Stimulated activated CD8-positive, alpha-beta memory T cell treated with anti-CD3 and anti-CD28 coated beads, Interleukin-15, amount 100 ng/mL, for 24 hours (primary cell): Measurements from ENCODE around the gene RBM26.

ENCODE experiments used
- DNase-seq: peaks from one replicate; pipeline ENCODE4 v3.0.0-alpha.2; 2020; ENCODE audit warnings: low read depth

Gene RBM26

GRCh38 chr13:79419365-79419764, 13.3 kb upstream of the RBM26 start:
- no peak for DNase-seq

- DNase-seq, result no peak
These were observed 11.7 kb upstream of the RBM26 start for GRCh38 chr13:79417741-79418140.

GRCh38 chr13:79413521-79413920, 7.5 kb upstream of the RBM26 start:
- DNase-seq, result no peak

DNA sequence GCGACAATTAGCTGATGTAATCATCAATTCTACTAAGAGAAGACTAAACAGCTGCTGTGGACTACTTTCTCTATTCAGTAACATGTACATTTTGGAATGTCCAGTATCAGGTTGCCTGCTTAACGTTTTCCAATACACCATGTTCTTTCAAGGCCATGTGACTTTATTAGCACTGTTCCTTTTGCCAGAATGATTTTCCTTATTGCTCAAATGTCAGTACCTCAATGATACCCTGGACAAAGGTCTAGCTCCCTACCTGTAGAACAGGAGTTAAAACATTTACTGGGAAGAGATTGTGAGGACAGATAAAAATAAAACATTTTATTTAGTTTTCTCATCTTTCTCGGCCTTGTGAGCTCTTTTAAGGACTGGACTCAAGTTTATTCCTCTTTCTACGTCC, 3.8 kb upstream of the RBM26 start:
- DNase-seq, result no peak

DNA sequence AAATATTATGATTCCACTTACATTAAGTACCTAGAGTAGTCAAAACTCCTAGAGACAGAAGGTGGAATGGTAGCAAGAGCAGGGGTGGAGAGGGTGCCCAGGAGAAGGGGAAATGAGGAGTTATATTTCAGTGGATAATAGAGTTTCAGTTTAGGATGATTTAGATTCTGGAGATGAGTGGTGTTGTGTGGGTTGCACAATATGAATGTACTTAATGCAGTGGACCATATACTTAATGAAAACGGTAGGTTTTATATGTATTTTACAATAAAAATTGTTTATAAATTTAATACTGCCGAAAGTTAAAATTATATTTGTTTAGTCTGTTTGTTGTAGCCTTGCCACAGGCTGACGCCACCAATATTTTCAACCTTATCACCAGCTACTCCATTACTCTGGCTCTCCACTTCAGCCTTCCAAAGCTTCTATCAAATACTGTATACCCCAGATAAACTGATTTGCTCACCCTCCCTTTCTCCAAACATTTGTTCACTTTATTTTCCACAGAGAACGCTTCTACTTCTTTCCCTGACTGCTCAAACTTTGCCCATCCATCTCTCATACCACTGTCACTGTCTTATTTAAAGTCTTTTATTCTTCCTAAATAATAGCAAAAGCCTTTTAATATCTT, 1.4 kb upstream of the RBM26 start:
- no peak for DNase-seq

- DNase-seq, result no peak
These were observed 498 bp upstream of the RBM26 start for GRCh38 chr13:79406597-79406908.

DNA sequence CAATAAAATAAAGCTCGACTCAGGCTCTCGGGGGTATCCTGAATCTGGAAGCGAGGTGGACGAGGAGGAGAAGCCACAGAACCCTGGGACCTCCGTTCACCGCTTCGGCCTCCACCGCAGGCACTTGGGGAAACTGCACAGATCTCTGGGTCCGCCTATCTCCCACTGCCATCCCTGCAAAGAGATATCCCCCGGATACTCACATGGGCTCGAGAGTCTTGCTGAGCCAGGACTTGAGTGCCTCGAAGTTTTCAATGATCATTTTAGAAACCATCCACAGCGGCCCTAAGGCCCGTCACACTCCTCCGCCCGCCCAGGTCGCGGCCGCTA, 589 bp downstream of the RBM26 start:
- DNase-seq, result no peak

GRCh38 chr13:79404985-79405384, 1.1 kb downstream of the RBM26 start:
- DNase-seq, result no peak

DNA sequence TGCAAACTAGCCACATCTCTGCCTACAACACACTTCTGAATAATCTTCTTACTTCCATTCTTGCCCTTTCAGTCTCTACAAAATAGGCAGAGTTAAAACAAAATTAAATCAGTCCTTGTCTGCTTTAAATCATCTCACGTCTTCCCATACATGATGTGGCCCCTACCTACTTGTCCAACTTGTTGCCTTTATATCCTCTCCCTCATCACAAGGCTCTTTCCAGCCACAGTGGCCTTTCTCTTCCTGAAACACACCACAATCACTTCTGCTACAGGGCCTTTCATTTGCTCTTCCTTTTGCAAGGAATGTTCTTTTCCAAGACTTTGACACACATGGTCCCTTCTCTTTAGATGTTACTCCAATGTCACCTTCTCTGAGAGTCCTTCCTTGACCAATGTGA, 1.7 kb downstream of the RBM26 start:
- DNase-seq, result no peak

GRCh38 chr13:79403113-79403512, 2.9 kb downstream of the RBM26 start:
- DNase-seq, result no peak

DNA sequence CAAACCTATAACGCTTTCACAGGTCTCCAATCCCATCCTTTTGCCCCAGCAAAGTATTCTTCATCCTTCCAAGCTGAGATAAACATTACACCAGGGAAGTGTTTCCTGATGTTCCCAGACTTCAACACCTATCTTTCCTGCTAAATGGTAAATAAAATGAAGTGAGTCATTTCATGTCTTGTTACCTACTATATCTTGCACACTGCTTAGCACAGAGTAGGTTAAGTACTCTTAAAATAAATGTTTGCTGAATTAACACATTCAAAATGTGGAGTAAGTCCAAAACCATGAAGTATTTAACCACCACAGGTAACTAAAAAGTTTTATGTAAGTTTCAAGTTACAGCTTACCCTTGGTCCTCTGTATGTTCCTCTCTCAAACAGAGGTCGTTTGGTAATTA, 3.4 kb downstream of the RBM26 start:
- no peak for DNase-seq

- no peak for DNase-seq
These were observed 3.9 kb downstream of the RBM26 start for GRCh38 chr13:79402074-79402635.

DNA sequence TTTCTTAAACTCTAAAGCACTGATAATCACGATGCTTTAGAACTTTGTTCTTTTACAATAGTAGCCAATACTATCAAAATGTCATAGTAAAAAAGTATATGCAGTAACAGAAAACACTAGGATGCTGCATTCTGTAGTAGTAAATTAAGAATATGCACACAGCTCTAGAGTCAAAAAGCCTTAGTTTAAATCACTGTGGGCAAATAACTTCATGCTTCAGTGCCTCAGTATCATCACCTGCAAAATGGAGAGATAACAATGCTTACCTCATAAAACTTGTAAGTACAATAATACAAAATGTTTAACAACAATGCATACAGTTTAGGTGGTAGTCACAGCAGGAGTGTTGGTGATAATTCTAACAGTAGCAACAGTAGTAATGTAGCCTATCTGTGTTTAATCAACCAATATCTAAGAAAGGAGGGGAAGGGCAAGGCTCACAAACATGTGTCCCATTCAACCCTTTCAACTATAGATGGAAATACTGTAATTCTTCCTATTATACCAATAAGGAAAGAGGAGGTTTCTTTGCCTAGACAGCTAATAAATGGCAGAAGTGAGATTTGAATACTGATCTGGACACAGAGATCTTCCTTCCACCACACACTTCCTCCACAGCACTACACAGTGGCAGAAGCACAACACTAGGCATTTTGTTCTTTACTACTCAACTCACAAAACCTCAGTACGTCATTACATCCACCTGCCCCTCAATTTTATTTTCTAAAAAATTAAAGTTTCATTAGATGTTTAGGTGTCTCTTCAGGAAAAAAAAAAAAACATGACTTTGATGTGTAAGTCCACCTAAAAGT, 4.6 kb downstream of the RBM26 start:
- no peak for DNase-seq

GRCh38 chr13:79398915-79399314, 7.1 kb downstream of the RBM26 start:
- no peak for DNase-seq

DNA sequence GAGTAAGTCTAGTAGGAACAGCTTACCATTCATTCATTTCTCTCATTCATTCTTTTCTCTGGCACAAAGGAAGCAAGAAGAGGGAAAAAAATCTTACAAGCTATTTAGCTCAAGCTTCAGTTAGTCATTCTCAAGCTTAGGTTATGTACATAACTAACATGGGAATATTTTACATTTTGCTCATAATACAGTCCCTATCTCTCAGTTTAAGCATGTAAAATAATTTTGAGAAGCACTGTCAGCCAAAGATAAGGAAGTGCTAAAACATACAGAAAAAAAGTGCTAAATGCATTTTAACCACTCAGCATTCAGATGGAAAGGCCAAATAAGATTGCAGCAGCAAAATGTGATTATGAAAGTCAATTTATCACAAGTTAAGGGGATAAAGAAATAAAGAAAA, 7.9 kb downstream of the RBM26 start:
- no peak for DNase-seq

DNA sequence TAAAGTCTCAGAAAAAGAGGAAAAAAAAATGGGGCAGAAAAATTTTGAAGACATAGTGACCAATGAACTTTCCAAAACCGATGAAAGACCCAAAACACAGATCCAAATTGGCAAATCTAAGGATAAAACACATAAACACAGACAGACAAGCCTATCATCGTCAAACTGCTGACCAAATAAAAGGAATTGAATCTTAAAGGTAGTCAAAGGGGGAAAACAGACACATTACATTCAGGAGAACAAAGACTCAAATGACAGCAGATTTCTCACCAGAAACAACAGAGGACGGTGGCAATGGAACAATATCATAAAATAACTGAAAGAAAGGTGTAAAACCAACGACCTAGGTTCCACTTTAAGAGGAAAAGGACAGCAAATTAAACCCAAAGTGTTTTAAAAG, 10.2 kb downstream of the RBM26 start:
- no peak for DNase-seq

DNA sequence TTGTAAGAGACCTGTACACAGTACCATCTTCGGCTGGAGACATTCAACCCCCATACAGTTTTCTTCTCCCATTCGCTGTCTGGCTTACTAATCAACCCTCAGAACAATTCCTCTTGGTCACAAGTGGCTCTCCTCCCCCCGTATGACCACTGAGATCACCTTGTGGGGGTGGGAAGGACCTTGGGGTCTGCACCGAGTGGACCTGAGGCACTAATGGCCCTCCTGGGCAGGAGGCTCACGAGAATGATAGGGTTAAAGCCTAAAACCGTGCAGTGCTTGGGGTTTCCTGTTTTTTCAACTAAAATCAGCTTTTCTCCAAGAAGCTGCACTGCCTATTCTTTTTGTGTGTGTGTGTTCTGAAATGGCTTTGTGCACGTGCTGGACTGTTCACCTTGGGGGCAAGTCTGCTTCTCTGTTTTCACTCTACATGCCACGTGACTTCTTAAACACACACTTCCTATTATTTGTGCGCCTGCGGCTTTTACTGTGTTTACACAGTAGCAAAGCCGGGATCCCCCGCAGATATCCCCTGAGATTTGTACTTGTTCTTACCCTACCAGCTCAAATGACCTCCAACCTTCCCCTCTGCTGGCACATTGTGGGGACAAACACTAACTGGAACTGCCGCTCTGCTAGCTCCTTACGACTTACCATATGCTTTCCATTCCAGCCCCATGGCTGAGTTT, 12.3 kb downstream of the RBM26 start:
- no peak for DNase-seq

GRCh38 chr13:79392882-79393563, 13.0 kb downstream of the RBM26 start:
- DNase-seq, result no peak

DNA sequence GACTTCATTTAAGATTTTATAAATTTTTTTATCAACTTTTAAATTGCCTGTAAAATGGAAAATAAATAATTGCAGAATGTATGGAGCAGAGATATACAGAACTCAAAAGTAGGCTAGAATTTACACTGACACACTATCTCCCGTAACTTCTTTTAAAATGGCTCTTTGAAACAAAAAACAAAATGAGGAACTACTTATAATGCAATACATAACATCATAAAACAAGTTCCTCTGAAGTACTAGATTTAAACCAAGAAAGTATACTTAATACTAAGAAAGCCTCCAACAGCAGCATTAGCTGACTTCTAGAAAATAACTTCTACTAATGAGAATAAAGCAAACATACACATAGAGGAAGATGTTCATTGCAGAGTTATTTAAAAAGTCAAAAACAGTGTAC, 17.0 kb downstream of the RBM26 start:
- no peak for DNase-seq

- no peak for DNase-seq
These were observed 18.2 kb downstream of the RBM26 start for GRCh38 chr13:79387853-79388252.

DNA sequence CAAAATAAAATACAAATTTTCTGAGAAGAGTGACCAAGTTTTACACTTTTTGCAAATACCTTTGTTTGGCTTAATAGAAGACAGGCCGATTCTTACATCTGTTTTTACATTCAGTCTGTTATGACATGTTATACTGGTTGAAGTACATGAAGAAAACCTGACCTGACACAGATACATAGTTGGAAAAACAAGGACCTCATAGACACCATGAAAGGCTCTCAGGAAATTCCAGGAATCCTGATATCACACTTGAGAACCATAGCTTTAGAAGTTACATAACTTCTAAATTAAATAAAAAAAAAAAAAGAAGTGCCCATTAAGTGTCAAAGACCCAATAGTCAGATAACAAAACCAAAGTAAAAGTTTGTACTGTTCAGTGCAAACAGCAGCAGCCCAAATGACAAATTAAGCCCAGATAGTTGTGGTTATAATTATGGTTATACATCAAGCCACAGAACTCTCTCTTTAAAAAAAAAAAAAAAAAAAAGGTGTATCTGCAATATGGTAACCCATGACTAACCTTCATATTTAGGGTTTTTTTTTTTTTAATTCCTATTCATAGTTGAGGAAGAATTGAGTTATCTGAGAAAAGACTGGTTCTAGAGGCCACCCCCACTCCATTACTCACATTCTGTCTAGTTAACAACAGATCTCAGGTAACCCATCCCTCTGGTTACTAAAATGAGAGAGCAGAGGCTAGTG, 19.8 kb downstream of the RBM26 start:
- no peak for DNase-seq

DNA sequence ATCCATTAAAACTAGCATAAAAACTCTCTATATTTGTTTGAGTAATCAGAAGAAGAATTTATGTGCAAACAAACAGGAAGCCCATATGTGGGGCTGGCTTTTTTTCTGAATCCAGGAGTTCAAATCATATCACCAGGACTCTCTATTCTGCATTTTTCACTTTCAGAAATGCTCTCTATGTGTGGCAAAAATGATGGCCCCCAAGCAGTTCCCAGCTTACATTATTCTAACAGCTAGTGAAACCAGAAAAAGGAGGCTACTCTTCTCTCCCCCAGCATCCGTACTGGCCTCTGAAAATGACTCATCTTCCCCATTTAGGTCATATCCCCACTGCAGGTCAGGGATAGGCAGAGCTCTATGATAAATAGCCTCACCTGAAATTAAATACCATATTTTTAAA, 20.4 kb downstream of the RBM26 start:
- no peak for DNase-seq
